Left lobe of liver (tissue), 2 donors: ENCODE measurements around the gene SLC36A3. TPM values are rescaled to one million over a fixed set of nuclear protein-coding genes. Genes with fewer than 3 reads are reported as not detected.
"Not testable (repeated sequence)": the region's sequence is repeated elsewhere in the genome, so short reads cannot be mapped to it uniquely, and the experiment has no call there.

ENCODE experiments used
- ATAC-seq: fragments of 200-7000 bp; cut with Tn5 transposase; one replicate; pipeline ENCODE4 v1.9.1; 2020; ENCODE audit warnings: mild to moderate bottlenecking, moderate library complexity
- DNase-seq: peaks from one replicate; pipeline ENCODE4 v3.0.0-alpha.2; 2020; ENCODE audit warnings: low spot score
- total RNA-seq: library from RNA; stranded (reverse); gene quantifications from one replicate; pipeline ENCODE4 v1.2.1, GENCODE V29; 2021
- donor health status: DM: no; HTN: no; CAD: no; lungs with moderate emphysema.
- donor health status: DM: no; HTN: yes; CAD: no.

The SLC36A3 gene
- total RNA-seq, 1 donor from 2014 or later: not detected

GRCh38 chr5:151264113-151264512 is 39.5 kb downstream of the SLC36A3 start:
- ATAC-seq (no peak), DNase-seq (no peak)

- DNase-seq (no peak), ATAC-seq (no peak)
Measured at GRCh38 chr5:151262532-151262931, 41.0 kb downstream of the SLC36A3 start.

- ATAC-seq (no peak), DNase-seq (no peak)
Measured at GRCh38 chr5:151259931-151260330, 43.6 kb downstream of the SLC36A3 start.

GRCh38 chr5:151258816-151259215 is 44.8 kb downstream of the SLC36A3 start:
- ATAC-seq (no peak), DNase-seq (no peak)

- DNase-seq (no peak), ATAC-seq (peak; percentile 46)
Measured at GRCh38 chr5:151258201-151258611, 45.4 kb downstream of the SLC36A3 start.

- no peak for ATAC-seq
- no peak for DNase-seq
Measured at GRCh38 chr5:151257731-151258181, 45.8 kb downstream of the SLC36A3 start.

- DNase-seq: no peak
- no peak for ATAC-seq
Measured at GRCh38 chr5:151255621-151256286, 47.8 kb downstream of the SLC36A3 start.

- not testable (repeated sequence) for DNase-seq, ATAC-seq
Measured at GRCh38 chr5:151254990-151255389, 48.6 kb downstream of the SLC36A3 start.

GRCh38 chr5:151254556-151254955 is 49.0 kb downstream of the SLC36A3 start:
- ATAC-seq (no peak), DNase-seq (no peak)

GRCh38 chr5:151253605-151253950 is 50.0 kb downstream of the SLC36A3 start:
- no peak for ATAC-seq
- peak; percentile 43 for DNase-seq

- ATAC-seq (peak; percentile 85), DNase-seq (peak; percentile 100)
Measured at GRCh38 chr5:151252762-151253604, 50.6 kb downstream of the SLC36A3 start, which contains the start of gene GM2A. GM2A (plus strand) TSS chr5:151253185; CDS start chr5:151253217, 32 bp downstream.

- DNase-seq (no peak), ATAC-seq (no peak)
Measured at GRCh38 chr5:151251621-151252020, 51.9 kb downstream of the SLC36A3 start.

GRCh38 chr5:151251001-151251551 is 52.5 kb downstream of the SLC36A3 start:
- ATAC-seq (peak; percentile 50), DNase-seq (peak; percentile 85)

- no peak for DNase-seq
- ATAC-seq: peak; percentile 28
Measured at GRCh38 chr5:151250346-151251000, 53.1 kb downstream of the SLC36A3 start.

GRCh38 chr5:151249281-151249680 is 54.3 kb downstream of the SLC36A3 start:
- no peak for ATAC-seq
- DNase-seq: no peak

GRCh38 chr5:151248651-151249050 is 54.9 kb downstream of the SLC36A3 start:
- no peak for DNase-seq
- ATAC-seq: no peak

GRCh38 chr5:151245680-151246219 is 57.8 kb downstream of the SLC36A3 start:
- ATAC-seq: no peak
- DNase-seq: no peak

- ATAC-seq: no peak
- no peak for DNase-seq
Measured at GRCh38 chr5:151244206-151244605, 59.4 kb downstream of the SLC36A3 start.

GRCh38 chr5:151243564-151243963 is 60.0 kb downstream of the SLC36A3 start:
- no peak for DNase-seq
- ATAC-seq: no peak

- no peak for ATAC-seq
Measured at GRCh38 chr5:151243127-151243526, 60.4 kb downstream of the SLC36A3 start.

More at GRCh38 chr5:151243127-151243526, 60.4 kb downstream of the SLC36A3 start:
- no peak for DNase-seq
